ENCODE data around the gene SLC4A5.
"Not testable (repeated sequence)": the region's sequence is repeated elsewhere in the genome, so short reads cannot be mapped to it uniquely, and the experiment has no call there.

Gene SLC4A5

DNA sequence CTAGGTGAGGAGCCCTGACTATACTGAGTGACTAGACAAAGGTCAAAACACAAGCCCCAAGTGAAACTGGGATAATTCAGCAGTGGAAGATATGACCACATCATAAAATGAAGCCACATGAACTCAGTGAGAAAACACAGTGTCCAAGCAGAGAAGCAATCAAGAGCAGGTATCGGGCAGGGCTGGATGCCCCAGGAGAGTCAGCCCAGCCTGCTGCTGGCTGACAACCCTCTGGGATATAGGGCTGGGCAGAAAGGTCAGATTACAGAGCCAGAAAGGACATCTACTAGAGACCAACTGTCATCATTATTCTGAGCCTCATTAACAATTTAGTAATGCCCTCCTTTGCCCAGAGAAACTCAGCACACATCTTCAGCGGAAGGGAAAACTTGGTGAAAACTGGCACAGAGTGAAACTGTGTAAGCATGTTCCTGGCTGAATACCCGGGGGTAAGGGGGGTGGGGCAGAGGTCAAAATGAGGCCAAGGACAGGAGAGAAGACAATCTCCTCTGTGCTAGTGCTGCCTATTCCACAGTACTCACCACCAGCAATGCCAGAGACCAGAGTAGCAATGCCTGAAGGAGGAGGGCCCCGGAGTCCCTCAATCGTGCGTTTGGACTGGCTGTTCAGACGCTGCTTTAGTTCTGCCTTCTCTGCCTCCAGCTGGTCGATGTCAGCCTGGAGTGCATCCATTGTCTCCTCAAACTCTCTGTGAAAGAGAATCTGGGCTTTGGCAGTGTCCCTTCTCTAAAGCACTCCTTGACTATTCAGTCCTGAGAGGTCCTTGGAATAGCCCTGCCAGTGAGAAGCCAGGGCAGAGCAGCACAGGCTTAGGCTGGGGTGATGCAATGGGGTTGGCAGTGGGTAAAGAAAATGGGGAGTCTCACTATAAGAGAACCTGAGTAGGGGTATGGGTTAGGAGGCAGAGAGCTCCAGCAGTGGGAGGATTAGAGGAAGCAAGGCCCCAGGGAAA lies 21.6 kb upstream of the SLC4A5 start:
- no peak for DNase-seq (ENCODE audit: low spot score)

DNA sequence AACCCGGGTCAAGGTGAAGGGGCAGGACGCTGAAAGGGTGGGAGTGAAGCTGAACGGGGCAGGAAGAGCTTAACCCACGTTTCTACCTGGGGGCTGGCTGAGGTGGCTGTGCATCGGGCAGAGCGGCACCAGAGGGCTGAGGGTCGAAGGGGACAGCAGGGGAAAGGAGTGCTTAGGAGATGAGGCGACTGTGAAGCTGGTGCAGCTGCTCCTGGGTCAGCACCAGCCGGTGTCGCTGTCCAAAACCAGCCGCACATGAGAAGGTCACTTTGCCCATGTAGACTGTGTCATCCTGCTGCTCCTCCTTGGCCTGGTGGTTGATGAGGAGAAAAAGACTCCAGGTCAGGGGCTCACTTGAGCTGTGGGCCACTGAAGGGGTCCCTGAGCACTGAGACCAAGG lies 18.1 kb upstream of the SLC4A5 start:
- DNase-seq (ENCODE audit: low spot score): no peak

- DNase-seq (ENCODE audit: low spot score): no peak
These were observed 14.4 kb upstream of the SLC4A5 start for GRCh38 chr2:74357627-74358026.

DNA sequence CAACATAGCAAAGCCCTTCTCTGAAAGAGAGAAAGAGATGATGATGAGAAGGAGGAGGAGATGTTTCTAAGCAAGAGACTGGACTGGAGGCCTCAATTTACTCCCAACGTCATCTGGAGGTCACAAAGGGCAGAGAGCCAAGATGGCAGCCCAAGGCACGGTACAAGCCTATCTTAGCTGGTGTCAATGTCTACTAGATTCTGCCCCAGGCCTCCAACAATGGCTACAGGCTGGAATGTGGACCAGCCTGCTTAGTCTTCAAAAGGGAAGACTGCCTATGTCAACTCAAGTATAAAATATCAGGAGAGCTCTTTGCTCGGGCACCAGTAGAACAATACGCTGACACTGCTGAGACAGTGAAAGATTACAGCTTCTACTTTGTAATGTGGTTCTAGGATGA lies 6.7 kb upstream of the SLC4A5 start:
- DNase-seq (ENCODE audit: low spot score): no peak

GRCh38 chr2:74347742-74348141 lies 4.5 kb upstream of the SLC4A5 start:
- DNase-seq (ENCODE audit: low spot score): no peak

DNA sequence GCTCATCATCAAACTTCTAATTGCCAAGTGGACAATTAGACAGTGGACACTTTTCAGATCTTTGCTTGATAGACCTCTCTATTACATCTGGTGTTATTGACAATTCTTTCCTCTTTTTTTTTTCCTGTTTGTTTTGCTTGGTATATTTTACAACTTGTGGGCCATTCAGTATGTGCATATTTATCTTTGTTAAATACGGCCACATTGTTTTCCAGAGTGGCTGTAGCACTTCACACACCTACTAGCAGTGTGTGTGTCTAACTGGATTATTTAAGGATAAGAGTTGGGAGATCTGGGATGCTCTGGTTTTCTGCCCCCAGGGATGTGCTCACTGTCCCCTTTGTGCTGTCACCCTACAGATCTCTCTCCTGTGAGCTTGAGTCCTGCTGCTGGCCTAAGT lies 4.1 kb upstream of the SLC4A5 start:
- no peak for DNase-seq (ENCODE audit: low spot score)

DNA sequence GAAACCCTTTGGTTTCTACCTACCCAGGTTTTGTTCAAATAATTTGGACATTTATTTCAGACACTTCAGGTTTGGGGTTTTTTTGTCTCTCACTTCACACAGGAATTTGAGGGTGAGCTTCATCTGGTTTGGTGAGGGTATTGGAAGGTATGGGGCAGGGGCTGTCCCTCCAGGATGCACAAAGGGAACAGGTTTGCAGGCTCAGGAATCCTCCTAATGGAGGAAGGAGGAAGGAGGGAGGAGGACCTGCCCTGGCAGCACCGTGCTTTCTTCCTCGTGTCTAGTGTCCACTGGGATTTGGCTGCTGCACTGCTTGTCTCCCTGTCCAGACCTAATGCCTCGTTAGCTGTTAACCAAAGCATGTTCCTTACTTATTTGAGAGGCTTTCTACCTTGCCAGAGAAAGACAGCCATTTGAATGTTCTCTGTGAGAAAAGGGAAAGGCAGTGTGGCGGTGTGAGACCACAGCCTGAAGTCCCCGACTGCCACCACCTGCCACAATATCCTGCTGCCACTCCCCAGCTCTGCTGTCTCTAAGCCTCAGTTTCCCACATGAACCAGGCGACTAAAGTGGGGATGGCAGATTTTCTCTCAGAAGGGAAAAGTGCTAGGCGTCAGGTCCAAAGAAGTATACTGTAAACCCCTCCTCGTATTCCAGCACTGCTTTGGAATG lies 2.2 kb upstream of the SLC4A5 start:
- no peak for DNase-seq (ENCODE audit: low spot score)

DNA sequence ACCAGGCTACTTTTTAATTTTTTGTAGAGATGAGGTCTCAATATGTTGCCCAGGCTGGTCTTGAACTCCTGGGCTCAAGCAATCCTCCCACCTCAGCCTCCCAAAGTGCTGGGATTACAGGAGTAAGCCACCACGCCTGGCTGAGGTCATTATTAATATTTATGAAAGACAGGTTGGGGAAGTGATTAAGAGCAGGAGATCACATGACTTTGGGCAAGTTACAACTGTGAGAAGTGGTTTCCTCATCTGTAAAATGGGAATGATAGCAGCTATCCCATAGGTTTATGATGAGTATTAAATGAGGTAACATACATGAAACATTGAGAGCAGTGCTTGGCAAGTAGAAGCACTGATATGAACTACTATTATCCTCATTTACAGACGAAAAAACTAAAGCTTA lies 7.0 kb downstream of the SLC4A5 start:
- DNase-seq (ENCODE audit: low spot score): not testable (repeated sequence)

DNA sequence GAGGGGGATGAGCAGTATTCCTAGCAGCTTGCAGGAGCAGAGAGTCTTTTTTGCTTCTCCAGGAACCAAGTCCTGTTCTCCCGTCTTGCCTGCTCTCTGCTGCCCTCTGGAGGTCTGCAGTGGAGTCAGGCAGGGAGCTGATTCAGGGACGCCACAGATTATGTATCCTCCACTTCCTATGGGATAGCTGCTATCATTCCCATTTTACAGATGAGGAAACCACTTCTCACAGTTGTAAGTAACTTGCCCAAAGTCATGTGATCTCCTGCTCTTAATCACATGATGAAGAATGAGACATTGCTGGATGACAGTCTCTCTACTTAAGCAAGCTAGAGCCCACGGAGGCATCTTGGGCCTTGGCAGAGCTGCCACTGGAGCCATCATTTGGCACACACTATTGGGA lies 8.3 kb downstream of the SLC4A5 start:
- DNase-seq (ENCODE audit: low spot score): peak; percentile 69

DNA sequence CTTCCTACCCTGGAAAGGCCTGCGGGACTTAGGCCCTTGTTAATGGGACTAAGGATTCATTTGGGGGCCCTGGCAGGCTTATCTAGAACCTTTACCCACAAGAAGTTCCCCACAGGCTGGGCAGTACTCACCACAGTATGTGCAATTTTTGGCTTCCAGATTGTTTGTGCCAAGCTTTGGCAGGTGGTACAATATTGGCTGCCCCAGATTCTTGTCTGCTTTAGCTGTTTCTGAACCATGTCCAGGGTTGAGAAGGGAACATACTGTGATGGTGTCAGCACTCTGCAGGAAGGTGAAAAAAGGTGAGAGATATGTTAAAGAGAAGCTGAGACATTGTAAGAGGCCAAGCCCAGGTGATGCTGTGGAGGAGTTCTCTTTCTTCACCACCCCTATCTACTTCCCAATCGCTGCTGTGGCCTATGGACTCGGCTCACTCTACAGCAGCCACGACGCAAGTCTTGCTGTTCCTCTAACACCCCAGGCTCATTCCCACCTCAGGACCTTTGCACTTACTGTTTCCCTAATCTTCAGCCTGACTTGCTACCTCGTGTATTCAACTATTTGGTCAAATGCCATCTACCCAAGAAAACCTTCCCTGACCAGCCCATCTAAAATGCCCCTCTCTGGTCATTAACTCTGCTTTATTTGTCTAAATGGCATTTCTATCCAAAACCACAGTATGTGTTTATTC lies 9.2 kb downstream of the SLC4A5 start:
- DNase-seq (ENCODE audit: low spot score): no peak

DNA sequence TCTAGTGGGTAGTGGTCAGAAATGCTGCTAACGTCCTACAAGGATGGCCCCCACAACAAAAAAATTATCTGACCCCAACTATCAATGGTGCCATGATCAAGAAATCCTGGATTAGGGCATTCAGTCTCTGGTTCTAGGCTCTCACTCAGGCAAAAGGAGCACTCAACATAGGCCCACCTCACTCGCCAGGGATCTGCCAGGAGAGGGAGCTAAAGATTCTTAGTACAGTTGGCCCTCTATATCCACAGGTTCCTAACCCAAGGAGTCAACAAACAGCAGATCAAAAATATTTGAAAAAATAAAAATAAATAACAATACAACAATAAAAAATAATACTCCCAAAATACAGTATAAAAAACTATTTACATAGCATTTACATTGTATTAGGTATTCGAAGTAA lies 10.0 kb downstream of the SLC4A5 start:
- no peak for DNase-seq (ENCODE audit: low spot score)

DNA sequence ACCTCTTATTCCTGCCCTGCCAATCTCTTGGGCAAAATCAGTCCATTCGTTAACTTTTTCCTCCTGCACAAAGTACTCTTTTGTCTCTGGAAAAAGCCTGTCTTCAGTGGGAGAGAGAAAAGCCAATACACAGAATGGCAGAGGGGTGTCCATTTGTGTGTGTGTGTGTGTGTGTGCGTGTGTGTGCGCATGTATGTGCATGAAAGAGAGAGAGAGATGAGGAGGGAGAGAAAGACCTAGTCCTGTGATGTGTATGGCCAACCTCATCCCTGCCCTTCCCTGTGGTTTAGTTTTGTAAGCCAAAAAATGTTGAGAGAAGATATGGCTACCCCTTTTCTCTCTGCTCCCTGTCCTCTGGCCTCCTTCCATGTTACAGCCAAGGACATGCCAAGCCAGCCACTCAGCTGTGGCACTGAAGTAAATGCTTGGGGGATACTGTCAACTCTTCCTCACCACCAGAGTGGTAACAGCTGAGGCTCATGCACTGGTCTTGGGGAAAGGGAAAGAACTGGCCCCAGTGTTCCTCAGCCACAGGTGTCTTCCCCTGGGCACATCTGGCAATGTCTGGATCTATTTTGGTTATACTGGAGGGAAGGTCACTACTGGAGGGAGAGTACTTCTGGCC lies 10.6 kb downstream of the SLC4A5 start:
- no peak for DNase-seq (ENCODE audit: low spot score)

- no peak for DNase-seq (ENCODE audit: low spot score)
These were observed 14.6 kb downstream of the SLC4A5 start for GRCh38 chr2:74328573-74328972.

DNA sequence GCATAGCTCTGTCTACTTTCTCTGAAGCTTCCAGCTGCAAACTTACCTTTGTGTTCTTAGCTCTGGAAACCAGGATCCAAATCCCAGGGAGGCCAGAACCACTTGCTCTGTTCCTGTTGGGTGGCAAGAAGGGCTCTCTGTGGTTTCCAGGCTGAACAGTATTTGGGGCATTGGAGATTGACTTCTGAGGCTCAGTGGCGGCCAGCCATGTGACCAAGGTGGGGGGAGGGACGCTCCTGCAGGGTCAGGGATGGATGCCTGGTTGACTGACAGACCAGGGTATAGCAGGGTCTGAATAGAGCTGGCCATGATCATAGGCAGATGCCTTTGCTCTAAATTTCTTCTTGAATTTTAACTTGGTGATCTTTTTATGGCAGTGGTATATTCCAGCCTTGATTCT lies 15.1 kb downstream of the SLC4A5 start:
- DNase-seq (ENCODE audit: low spot score): no peak

DNA sequence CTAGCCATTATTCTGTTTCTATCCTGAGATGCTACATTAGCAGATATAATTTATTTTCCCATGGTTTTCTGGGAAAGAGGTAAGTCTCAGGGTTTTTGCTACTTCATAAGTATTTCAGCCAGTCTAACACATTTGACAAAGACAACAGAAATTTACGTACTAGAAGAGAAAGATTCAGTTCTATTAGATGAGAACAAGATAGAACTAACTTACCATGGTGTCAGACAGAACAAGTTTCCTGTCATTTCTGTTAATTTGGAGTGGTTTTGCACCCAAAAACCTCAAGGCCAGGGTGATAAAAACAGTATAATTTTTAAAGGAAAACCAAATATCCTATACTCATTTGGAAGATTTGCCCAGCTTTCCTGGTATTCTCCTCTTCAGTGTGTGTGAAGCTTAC lies 15.6 kb downstream of the SLC4A5 start:
- DNase-seq (ENCODE audit: low spot score): no peak

DNA sequence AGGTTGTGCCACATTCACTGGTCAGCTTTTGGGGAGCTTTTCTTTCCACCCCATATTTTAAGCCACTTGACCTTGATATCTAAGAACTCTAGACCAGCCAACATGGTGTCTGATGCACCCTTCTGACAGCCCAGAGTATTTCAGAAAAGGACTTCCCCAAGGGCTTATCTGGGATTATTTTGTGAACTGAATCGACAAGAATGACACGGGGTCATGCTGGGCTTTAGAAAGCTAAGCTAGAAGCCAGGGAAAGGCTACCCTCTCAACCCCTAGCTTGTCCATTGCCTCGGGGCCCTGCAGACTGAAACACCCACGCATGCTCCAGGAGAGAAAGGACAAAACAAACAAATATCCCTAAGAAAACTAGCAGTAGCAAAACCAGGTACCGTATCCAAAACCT lies 16.0 kb downstream of the SLC4A5 start:
- DNase-seq (ENCODE audit: low spot score): no peak

GRCh38 chr2:74325815-74326214 lies 17.4 kb downstream of the SLC4A5 start:
- DNase-seq (ENCODE audit: low spot score): no peak

- DNase-seq (ENCODE audit: low spot score): no peak
These were observed 21.5 kb downstream of the SLC4A5 start for GRCh38 chr2:74321737-74322136.

GRCh38 chr2:74317701-74318100 lies 25.5 kb downstream of the SLC4A5 start:
- DNase-seq (ENCODE audit: low spot score): no peak

GRCh38 chr2:74316627-74317295 lies 26.5 kb downstream of the SLC4A5 start:
- DNase-seq (ENCODE audit: low spot score): no peak

DNA sequence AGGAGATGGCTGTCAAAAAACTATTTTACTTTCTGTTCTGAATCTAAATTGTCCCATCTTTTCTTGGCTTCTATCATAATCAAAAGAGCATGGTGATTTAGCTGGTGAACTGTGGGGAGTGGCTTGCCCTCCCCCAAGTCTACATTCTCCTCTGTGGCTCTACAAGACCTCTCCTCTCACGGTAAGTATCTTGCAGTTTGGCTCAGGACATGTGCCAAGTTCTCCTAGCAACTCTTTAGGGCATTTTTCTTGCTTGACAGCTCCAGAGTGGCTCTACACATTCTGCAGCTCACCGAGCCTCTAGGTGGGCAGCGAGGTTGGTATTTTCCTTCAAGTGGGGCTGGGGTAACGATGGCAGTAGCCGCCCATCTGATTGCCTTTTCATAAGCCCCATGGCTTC lies 29.1 kb downstream of the SLC4A5 start:
- DNase-seq (ENCODE audit: low spot score): no peak

DNA sequence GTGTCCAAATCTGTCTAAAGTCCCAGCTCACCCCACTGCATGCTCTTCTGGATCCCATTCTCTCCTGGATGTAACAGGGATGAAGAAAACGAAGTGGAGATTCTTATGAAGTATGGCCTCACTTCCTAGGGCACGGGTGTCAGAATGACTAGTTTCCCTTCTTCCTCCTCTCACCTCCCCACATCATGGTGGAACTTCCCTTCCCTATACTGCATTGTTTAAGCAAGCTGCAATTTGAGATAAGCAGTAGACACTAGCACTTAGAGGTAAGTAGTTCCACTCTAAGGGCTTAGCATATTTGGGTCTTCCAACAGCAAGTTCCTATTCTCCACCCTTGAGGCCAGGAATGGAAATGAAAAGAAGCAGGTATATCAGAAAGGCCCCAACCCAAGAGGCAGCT lies 29.7 kb downstream of the SLC4A5 start:
- DNase-seq (ENCODE audit: low spot score): no peak

Data from COLO829 (cell line).